ENCODE results near the gene ZNF775. TPM values are rescaled to one million over a fixed set of nuclear protein-coding genes. Genes with fewer than 3 reads are reported as not detected.

ZNF775 gene
- total RNA-seq, 1 experiment from 2014 or later, result 3.4 TPM

DNA sequence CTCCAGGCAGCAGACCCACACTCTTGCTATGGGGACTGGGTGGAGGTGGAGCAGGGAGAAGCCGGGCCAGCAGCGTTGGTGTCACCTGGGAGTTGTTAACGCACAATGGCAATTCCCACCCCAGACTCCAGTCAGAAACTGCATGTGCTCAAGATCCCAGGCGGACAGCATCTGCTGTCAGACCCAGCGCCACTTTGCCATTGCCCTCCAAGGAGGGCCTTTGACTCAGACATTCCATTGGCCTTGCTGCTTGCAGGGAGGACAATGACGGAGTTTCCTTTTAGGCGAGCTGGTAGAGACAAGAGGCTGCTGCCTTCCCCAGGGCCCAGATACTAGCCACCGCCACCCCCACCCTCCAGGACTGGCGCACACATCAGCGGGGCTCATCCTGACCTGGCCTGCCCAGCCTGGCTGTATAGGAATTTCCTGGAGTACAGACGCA is 34.5 kb downstream of the ZNF775 start:
- TF ChIP-seq EZH2 (IDR thresholded peaks at IDR 0.05; ENCODE audit: low read depth), result no peak
- TF ChIP-seq, protein P1, sequence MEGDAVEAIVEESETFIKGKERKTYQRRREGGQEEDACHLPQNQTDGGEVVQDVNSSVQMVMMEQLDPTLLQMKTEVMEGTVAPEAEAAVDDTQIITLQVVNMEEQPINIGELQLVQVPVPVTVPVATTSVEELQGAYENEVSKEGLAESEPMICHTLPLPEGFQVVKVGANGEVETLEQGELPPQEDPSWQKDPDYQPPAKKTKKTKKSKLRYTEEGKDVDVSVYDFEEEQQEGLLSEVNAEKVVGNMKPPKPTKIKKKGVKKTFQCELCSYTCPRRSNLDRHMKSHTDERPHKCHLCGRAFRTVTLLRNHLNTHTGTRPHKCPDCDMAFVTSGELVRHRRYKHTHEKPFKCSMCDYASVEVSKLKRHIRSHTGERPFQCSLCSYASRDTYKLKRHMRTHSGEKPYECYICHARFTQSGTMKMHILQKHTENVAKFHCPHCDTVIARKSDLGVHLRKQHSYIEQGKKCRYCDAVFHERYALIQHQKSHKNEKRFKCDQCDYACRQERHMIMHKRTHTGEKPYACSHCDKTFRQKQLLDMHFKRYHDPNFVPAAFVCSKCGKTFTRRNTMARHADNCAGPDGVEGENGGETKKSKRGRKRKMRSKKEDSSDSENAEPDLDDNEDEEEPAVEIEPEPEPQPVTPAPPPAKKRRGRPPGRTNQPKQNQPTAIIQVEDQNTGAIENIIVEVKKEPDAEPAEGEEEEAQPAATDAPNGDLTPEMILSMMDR (conservative IDR thresholded peaks at IDR 0.05), result no peak
- no peak overlapping the region for H2AFZ ChIP-seq
- H3K4me3 ChIP-seq, result no peak overlapping the region
- no peak overlapping the region for H3K27ac ChIP-seq
- H3K4me1 ChIP-seq (replicated peaks; ENCODE audit: insufficient read depth), result no peaks in the 10 kb centered on the region
- no peaks in the 10 kb centered on the region for H4K20me1 ChIP-seq (ENCODE audit: insufficient read depth)
- H3K27me3 ChIP-seq (ENCODE audit: insufficient read depth, low read depth), result no peaks in the 10 kb centered on the region
- H3F3A ChIP-seq (ENCODE audit: insufficient read depth, low read depth), result no peaks in the 10 kb centered on the region
- ChIA-PET POLR2A (ENCODE audit: unreplicated experiment) (interaction anchor here (0.6 kb wide), 1 partner anchor 60 kb away, joined by 3 read pairs; no protein-coding TSS in a partner anchor), CTCF (interaction anchor here (0.6 to 0.7 kb wide), 2 partner anchors 34 to 342 kb away, joined by 3 to 4 read pairs; no protein-coding TSS in a partner anchor)
- no peaks in the 10 kb centered on the region for H3K79me2 ChIP-seq (ENCODE audit: low read depth)
- DNase-seq, result no peak
- H3K36me3 ChIP-seq (ENCODE audit: low read depth), result no peaks in the 10 kb centered on the region
- no TSS peak for BruUV-seq (replicated peaks)
- H3K4me2 ChIP-seq, result no peak overlapping the region
- intact Hi-C loops (cut with micrococcal nuclease; ENCODE audit: unreplicated experiment), result no loop called here
- H3K9me2 ChIP-seq (ENCODE audit: insufficient read depth), result no peaks in the 10 kb centered on the region
- no peaks in the 10 kb centered on the region for H3K9me3 ChIP-seq (ENCODE audit: insufficient read depth, low read depth)

DNA sequence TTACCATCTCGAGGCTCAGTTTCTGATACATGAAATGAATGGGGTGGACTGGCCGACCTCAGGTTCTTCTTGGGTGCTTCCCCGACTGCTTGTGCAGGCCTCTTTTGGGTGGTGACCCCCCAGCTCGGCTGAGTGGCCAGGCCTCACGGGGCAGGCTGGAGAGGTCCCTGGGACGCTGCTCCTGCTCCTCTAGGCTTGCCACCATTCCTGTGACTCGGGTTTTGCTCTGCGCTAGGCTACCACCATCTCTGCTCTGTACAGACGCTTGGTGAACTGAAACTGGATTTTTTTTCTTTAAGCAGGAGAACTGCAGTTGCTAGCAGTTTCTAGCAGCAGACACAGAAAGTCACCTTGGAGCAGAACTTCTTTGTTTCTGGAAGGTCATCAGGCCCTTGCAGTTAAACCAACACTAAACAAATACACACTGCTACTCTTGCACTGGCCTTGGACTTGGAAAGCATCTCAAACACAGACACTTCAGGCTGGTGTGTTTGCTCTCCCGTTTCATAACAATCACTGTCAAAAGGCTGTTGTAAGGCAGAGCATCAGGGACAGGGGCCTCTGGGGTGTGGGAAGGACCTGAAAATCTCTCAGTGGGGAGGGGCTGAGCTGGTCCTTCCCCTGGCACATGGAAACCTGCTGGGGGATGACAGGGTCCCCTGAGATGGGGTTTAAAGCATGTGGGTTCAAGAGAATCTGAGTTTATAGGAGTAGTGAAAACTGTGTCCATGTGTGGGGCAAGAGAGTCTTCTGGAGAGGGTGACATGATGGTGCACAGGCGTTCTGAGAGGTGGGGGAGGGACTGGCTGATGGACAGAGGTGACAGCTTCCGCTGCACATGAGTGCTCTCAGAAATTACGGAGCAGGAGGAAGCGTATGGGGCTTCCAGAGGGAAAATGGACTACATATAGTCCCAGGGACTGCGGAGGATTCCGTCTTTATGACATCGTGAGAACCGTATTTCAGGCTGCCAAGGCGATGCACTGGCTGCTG is 36.3 kb downstream of the ZNF775 start:
- Histone ChIP-seq H4K20me1 (ENCODE audit: insufficient read depth) (no peaks in the 10 kb centered on the region), H3K9me2 (ENCODE audit: insufficient read depth) (no peaks in the 10 kb centered on the region), H3K4me3 (no peak overlapping the region), H3F3A (ENCODE audit: insufficient read depth, low read depth) (peaks cover 4% of the 10 kb centered on the region; the same call in 1 of the 2 replicates), H3K27me3 (ENCODE audit: insufficient read depth, low read depth) (no peaks in the 10 kb centered on the region), H3K79me2 (ENCODE audit: low read depth) (no peaks in the 10 kb centered on the region), H2AFZ (no peak overlapping the region), H3K4me1 (replicated peaks; ENCODE audit: insufficient read depth) (no peaks in the 10 kb centered on the region), H3K9me3 (ENCODE audit: insufficient read depth, low read depth) (no peaks in the 10 kb centered on the region), H3K27ac (no peak overlapping the region), H3K36me3 (ENCODE audit: low read depth) (no peaks in the 10 kb centered on the region), H3K4me2 (no peak overlapping the region)
- intact Hi-C loops (cut with micrococcal nuclease; ENCODE audit: unreplicated experiment), result no loop called here
- ChIA-PET CTCF (no interaction called here), POLR2A (ENCODE audit: unreplicated experiment) (no interaction called here)
- TF ChIP-seq, protein P1 (conservative IDR thresholded peaks at IDR 0.05), result no peak
- TF ChIP-seq EZH2 (IDR thresholded peaks at IDR 0.05; ENCODE audit: low read depth), result no peak
- DNase-seq, result no peak
- BruUV-seq (replicated peaks), result no TSS peak

DNA sequence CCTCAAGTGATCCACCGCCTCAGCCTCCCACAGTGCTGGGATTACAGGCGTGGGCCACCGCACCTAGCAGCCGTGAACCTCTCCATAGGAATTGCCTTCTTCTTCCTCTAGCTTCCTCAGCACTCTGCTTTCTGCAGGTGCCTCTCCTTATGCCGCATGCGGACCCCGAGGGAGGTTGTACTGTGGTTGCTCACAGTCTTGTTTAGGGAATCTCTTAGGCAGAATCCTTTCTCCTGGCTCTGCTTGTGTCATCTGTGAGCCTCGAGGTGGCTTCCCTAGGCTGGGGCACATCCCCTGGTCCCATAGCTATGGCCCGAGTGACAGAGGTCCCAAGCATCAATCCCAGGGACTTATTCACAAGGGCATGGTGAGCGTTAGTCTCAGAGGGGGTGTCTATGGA is 38.1 kb downstream of the ZNF775 start:
- BruUV-seq (replicated peaks), result no TSS peak
- DNase-seq, result no peak
- no peaks in the 10 kb centered on the region for H3K36me3 ChIP-seq (ENCODE audit: low read depth)
- CTCF ChIA-PET, result no interaction called here
- H2AFZ ChIP-seq, result no peak overlapping the region
- no peak for TF ChIP-seq EZH2 (IDR thresholded peaks at IDR 0.05; ENCODE audit: low read depth)
- TF ChIP-seq, protein P1 (conservative IDR thresholded peaks at IDR 0.05), result no peak
- H4K20me1 ChIP-seq (ENCODE audit: insufficient read depth), result no peaks in the 10 kb centered on the region
- no peaks in the 10 kb centered on the region for H3K27me3 ChIP-seq (ENCODE audit: insufficient read depth, low read depth)
- POLR2A ChIA-PET (ENCODE audit: unreplicated experiment), result no interaction called here
- H3K4me3 ChIP-seq, result no peak overlapping the region
- intact Hi-C loops (cut with micrococcal nuclease; ENCODE audit: unreplicated experiment), result no loop called here
- no peak overlapping the region for H3K4me2 ChIP-seq
- peaks cover 4% of the 10 kb centered on the region; the same call in 1 of the 2 replicates for H3F3A ChIP-seq (ENCODE audit: insufficient read depth, low read depth)
- no peaks in the 10 kb centered on the region; the same call in 1 of the 2 replicates for H3K4me1 ChIP-seq (replicated peaks; ENCODE audit: insufficient read depth)
- no peaks in the 10 kb centered on the region for H3K79me2 ChIP-seq (ENCODE audit: low read depth)
- no peaks in the 10 kb centered on the region for H3K9me3 ChIP-seq (ENCODE audit: insufficient read depth, low read depth)
- no peaks in the 10 kb centered on the region for H3K9me2 ChIP-seq (ENCODE audit: insufficient read depth)
- H3K27ac ChIP-seq, result no peak overlapping the region
